ENCODE data around the gene LYG2.
"Not testable (repeated sequence)": the region's sequence is repeated elsewhere in the genome, so short reads cannot be mapped to it uniquely, and the experiment has no call there.

LYG2 gene

GRCh38 chr2:99255491-99256318 lies at the start of gene LYG2:
TSS of gene LYG2 (minus strand) at chr2:99255666. CDS start at chr2:99254260, 1,406 bp downstream.
- no peak for DNase-seq

GRCh38 chr2:99301097-99301496 lies 45.6 kb upstream of the LYG2 start, which contains the start of gene LYG1:
TSS of gene LYG1 (minus strand) at chr2:99301197. CDS start at chr2:99295670, 5,527 bp downstream.
- not testable (repeated sequence) for DNase-seq

- no peak for DNase-seq
Measured at GRCh38 chr2:99299580-99299979, 44.1 kb upstream of the LYG2 start.

GRCh38 chr2:99297994-99298393 lies 42.5 kb upstream of the LYG2 start:
- no peak for DNase-seq

- no peak for DNase-seq
Measured at GRCh38 chr2:99285526-99285925, 30.1 kb upstream of the LYG2 start.

- DNase-seq, result no peak
Measured at GRCh38 chr2:99279969-99280695, 24.7 kb upstream of the LYG2 start.

GRCh38 chr2:99278793-99279291 lies 23.4 kb upstream of the LYG2 start:
- no peak for DNase-seq

- not testable (repeated sequence) for DNase-seq
Measured at GRCh38 chr2:99278195-99278765, 22.8 kb upstream of the LYG2 start.

- no peak for DNase-seq
Measured at GRCh38 chr2:99275882-99276281, 20.4 kb upstream of the LYG2 start.

GRCh38 chr2:99261242-99261641 lies 5.8 kb upstream of the LYG2 start:
- DNase-seq, result no peak

- no peak for DNase-seq
Measured at GRCh38 chr2:99260184-99260583, 4.7 kb upstream of the LYG2 start.

GRCh38 chr2:99259465-99259864 lies 4.0 kb upstream of the LYG2 start:
- DNase-seq, result no peak

GRCh38 chr2:99256677-99257076 lies 1.2 kb upstream of the LYG2 start:
- no peak for DNase-seq

GRCh38 chr2:99249951-99250350 lies 5.5 kb downstream of the LYG2 start:
- DNase-seq, result no peak

- DNase-seq, result no peak
Measured at GRCh38 chr2:99242151-99242550, 13.3 kb downstream of the LYG2 start.

GRCh38 chr2:99240431-99240830 lies 15.0 kb downstream of the LYG2 start:
- DNase-seq, result no peak

- DNase-seq, result no peak
Measured at GRCh38 chr2:99238599-99238998, 16.9 kb downstream of the LYG2 start.

GRCh38 chr2:99233177-99233576 lies 22.3 kb downstream of the LYG2 start:
- not testable (repeated sequence) for DNase-seq

GRCh38 chr2:99217929-99218501 lies 37.5 kb downstream of the LYG2 start:
- no peak for DNase-seq

GRCh38 chr2:99216096-99216495 lies 39.4 kb downstream of the LYG2 start:
- no peak for DNase-seq

- no peak for DNase-seq
Measured at GRCh38 chr2:99205491-99205890, 50.0 kb downstream of the LYG2 start.

- DNase-seq, result no peak
Measured at GRCh38 chr2:99201959-99202678, 53.3 kb downstream of the LYG2 start.
